ENCODE measurements around the gene NELL1.

- TF ChIP-seq POLR2AphosphoS5 (IDR thresholded peaks at IDR 0.05) (no peak), POLR2A (IDR thresholded peaks at IDR 0.05) (no peak)
Observed at GRCh38 chr11:21038801-21039200, 369.4 kb downstream of the NELL1 start.

All from spleen (tissue), 3 donors.